Ishikawa (cell line): ENCODE results near the gene CSF2.

Source experiments
- EGR1 ChIP-seq: IDR thresholded peaks from 2 replicates; pipeline ENCODE4 v1.6.1; 2012
- NFIC ChIP-seq: IDR thresholded peaks from 2 replicates; pipeline ENCODE4 v1.6.1; 2012
- TAF1 ChIP-seq: IDR thresholded peaks from 2 replicates; pipeline ENCODE4 v1.6.1; 2012; ENCODE audit warnings: low read depth, mild to moderate bottlenecking
- TF ChIP-seq, protein P1 (sequence below): IDR thresholded peaks from 2 replicates; pipeline ENCODE4 v1.6.1; 2012; ENCODE audit warnings: low read depth, mild to moderate bottlenecking

DNA sequence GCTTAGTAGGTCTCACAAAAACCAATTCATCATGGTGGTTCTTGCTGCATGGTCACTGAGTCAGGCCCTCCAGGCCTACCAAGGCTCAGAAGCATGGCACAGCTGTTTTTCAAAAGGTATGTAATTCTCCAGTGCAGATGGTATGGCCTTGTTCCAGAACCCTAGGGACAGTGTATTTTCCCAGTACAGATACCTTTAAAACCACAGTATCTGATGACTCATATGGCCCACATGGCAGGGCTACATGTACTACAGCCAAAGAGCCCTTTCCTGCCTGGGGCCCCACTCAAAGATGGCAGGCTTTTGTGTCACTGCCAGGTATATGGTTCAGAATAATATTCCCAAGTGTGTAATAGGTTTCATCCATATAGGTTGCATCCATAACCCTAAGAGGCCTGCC is 16.5 kb downstream of the CSF2 start:
- TF ChIP-seq EGR1 (no peak), NFIC (peak; percentile 74), TAF1 (no peak)
- TF ChIP-seq, protein P1, sequence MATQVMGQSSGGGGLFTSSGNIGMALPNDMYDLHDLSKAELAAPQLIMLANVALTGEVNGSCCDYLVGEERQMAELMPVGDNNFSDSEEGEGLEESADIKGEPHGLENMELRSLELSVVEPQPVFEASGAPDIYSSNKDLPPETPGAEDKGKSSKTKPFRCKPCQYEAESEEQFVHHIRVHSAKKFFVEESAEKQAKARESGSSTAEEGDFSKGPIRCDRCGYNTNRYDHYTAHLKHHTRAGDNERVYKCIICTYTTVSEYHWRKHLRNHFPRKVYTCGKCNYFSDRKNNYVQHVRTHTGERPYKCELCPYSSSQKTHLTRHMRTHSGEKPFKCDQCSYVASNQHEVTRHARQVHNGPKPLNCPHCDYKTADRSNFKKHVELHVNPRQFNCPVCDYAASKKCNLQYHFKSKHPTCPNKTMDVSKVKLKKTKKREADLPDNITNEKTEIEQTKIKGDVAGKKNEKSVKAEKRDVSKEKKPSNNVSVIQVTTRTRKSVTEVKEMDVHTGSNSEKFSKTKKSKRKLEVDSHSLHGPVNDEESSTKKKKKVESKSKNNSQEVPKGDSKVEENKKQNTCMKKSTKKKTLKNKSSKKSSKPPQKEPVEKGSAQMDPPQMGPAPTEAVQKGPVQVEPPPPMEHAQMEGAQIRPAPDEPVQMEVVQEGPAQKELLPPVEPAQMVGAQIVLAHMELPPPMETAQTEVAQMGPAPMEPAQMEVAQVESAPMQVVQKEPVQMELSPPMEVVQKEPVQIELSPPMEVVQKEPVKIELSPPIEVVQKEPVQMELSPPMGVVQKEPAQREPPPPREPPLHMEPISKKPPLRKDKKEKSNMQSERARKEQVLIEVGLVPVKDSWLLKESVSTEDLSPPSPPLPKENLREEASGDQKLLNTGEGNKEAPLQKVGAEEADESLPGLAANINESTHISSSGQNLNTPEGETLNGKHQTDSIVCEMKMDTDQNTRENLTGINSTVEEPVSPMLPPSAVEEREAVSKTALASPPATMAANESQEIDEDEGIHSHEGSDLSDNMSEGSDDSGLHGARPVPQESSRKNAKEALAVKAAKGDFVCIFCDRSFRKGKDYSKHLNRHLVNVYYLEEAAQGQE = no peak
